G401 (cell line): ENCODE data around the gene TPX2. TPM values are rescaled to one million over a fixed set of nuclear protein-coding genes. Genes with fewer than 3 reads are reported as not detected.
"Not testable (repeated sequence)": the region's sequence is repeated elsewhere in the genome, so short reads cannot be mapped to it uniquely, and the experiment has no call there.

Experiments used
- DNase-seq: peaks from one replicate; pipeline ENCODE4 v3.0.0-alpha.2; 2015; ENCODE audit warnings: low spot score
- in situ Hi-C: cut with HindIII; loops from 2 replicates; pipeline ENCODE4 v1.10.0; 2016; ENCODE audit warnings: low sequenced_read_pairs, mixed read lengths
- total RNA-seq: library from RNA; depleted of rRNA; stranded (reverse); fragments of >200 nt; shearing (Covaris generic); gene quantifications from 2 replicates; pipeline ENCODE4 v1.2.3, GENCODE V29; 2014

The TPX2 gene
- total RNA-seq, 1 experiment from 2014 or later = 155 TPM

DNA sequence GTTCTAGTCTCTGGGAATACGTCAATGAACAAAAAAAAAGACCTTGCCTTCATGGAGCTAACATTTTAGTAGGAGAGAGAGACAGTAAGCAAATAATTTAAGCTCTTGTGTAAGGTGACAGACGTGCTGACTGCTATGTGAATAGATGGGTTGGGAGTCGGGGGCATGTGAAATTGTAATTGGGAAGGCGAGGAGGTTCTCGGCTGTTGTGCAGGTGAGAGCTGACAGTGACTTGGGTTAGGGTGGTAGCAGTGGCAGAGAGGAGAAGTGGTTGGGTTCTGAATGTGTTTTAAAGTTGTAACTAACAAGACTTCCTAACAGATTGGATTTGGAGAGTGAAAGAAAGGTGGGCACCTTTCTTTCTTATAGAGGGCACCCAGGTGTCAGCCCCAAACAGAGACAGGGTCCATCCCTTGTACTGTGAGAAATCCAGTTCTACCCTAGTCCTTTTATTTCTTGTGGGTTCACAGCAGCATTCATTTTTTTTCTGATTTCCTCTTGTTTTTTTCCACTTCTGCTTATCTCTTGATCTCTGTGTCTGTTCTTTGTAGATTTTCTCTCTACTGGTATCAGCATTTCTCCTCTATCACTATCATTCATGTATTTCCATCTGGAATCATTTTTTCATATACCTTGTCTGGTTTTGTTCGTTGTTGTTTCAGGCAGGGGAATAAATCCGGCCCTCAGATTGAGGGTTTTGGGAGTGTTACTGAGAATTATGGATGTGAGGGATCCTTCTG, 64.6 kb downstream of the TPX2 start:
- in situ Hi-C loops = no loop called here
- DNase-seq = no peak

- no peak for DNase-seq
- in situ Hi-C loops = no loop called here
Measured at GRCh38 chr20:31806564-31807355, 67.7 kb downstream of the TPX2 start.

GRCh38 chr20:31808481-31808880, 69.4 kb downstream of the TPX2 start:
- in situ Hi-C loops = no loop called here
- no peak for DNase-seq

GRCh38 chr20:31809661-31810060, 70.6 kb downstream of the TPX2 start:
- DNase-seq = no peak
- in situ Hi-C loops = no loop called here

DNA sequence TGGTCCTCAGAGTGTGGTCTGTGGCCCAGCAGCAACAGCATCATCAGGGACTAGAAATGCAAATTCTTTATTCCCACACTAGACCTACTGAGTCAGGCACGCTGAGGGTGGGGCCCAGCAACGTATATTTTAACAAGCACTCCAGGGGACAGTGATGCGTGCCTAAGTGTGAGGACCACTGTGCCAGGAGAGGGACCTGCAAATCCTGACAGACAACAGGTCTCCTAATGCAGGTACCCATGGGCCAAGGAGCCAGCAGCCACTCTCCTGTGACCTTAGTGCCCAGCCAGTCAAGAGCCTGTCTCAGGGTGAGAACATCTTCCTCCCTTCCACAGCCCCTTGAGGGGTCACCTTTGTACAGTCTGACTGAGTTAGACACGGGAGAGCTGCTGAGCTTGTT, 72.1 kb downstream of the TPX2 start:
- DNase-seq = no peak
- in situ Hi-C loops = no loop called here

- in situ Hi-C loops = no loop called here
- DNase-seq = no peak
Measured at GRCh38 chr20:31811796-31812728, 73.0 kb downstream of the TPX2 start.

DNA sequence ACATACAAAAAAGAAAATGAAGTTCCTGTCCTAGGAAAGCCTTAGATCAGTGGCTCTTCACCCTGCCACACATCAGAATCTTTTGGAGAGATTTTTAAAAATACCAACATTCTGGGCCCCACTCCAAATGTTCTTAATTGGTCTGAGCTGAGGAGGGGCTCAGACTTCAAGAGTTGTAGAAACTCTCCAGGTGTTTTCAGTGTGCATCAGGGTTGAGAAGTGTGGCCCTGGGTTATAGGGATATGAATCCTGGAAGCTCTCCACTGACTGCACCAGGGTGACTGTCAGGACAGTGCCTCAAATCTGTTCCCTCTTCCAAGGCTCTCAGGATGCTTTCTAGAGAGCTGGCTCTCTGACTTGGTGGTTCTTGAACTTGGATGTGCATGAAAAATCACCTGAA, 74.5 kb downstream of the TPX2 start:
- no peak for DNase-seq
- in situ Hi-C loops = no loop called here

DNA sequence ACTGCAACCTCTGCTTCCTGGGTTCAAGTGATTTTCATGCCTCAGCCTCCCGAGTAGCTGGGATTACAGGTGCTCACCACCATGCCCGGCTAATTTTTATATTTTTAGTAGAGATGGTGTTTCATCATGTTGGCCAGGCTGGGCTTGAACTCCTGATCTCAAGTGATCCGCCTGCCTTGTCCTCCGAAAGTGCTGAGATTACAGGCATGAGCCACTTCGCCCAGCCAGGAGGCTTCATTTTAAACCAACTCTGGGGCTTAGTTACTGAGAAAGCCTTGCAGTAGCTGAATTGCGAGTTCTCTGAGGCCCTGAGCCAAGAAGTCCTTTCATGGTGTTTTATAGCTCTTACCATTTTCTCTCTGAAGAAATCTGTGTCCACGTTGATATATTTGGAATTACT, 75.1 kb downstream of the TPX2 start:
- DNase-seq, in situ Hi-C loops: not testable (repeated sequence)

GRCh38 chr20:31815408-31816188, 76.5 kb downstream of the TPX2 start:
- in situ Hi-C loops = no loop called here
- peak; percentile 39 for DNase-seq

DNA sequence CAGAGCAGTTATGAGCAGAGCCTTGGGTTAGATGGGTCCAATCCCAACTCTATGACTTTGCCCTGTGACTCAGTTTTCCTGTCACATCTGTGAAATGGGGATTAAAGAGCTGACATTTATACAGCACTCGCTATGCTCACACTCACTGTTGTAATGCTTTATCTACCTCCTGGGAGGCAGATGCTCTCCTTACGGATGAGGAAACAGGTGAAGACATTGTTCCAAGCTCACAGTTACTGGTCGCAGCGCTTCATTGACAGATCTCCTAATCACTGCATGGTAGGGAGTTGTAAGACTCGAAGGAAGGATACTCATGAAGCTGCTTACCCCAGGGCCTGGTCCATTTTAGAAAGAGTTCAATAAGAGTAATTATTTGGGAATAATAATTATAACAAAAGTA, 77.1 kb downstream of the TPX2 start:
- in situ Hi-C loops = no loop called here
- peak; percentile 69 for DNase-seq

DNA sequence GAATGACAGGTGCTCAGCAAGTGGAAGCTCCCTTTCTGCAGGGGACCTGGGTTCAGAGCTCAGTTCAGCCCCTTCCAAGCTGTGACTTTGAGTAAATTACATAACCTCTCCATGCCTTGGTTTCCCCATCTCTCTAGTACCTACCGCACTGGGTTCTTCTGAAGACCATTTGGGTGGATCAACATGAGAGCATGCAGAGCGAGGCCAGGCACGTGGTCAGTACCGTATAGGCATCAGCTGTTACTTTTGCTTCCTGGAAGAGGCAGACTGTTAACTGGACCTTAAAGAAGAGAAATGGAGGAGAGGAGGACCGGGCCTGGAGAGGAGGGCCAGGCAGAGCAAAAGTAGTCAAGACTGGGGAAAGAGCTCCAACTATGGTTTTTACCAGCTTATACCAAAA, 78.4 kb downstream of the TPX2 start:
- no peak for DNase-seq
- in situ Hi-C loops = no loop called here

DNA sequence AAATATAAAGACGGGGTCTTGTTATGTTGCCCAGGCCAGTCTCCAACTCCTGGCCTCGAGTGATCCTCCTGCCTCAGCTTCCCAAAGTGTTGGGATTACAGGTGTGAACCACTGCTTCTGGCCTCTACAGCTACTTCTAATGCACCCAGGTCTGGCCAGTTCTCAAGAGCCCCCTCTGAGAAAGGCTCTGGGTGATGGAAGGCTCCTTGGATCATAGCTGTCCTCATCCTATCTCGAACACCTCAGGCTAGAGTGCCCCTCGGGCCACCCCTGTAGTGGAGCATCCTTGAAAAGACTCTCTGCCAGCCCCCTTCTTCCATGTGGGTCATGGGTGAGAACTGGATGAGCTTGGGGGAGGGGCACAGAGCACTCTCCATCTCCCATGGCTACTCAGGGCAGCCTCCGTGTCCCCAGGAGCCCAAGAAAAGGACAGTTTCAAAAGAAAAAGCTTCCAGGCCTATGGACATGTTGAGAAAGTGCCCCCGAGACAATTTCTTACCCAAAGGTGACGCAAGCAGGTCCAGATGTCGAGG, 79.4 kb downstream of the TPX2 start:
- no peak for DNase-seq
- in situ Hi-C loops = no loop called here

GRCh38 chr20:31819083-31819784, 80.1 kb downstream of the TPX2 start, which contains the start of gene MYLK2:
TSS of gene MYLK2 (plus strand) at chr20:31819356. CDS start at chr20:31819581, 225 bp downstream.
- DNase-seq = no peak
- in situ Hi-C loops = no loop called here

GRCh38 chr20:31820228-31820627, 81.1 kb downstream of the TPX2 start:
- in situ Hi-C loops = no loop called here
- no peak for DNase-seq

DNA sequence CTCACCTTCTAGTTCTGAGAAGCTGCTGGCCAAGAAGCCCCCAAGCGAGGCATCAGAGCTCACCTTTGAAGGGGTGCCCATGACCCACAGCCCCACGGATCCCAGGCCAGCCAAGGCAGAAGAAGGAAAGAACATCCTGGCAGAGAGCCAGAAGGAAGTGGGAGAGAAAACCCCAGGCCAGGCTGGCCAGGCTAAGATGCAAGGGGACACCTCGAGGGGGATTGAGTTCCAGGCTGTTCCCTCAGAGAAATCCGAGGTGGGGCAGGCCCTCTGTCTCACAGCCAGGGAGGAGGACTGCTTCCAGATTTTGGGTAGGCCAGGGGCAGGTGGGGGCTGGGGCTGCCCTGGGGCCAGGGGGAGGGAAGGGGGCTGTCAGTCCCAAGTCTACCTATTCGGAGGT, 82.3 kb downstream of the TPX2 start:
- DNase-seq = no peak
- in situ Hi-C loops = no loop called here

- peak; percentile 80 for DNase-seq
- in situ Hi-C loops = no loop called here
Measured at GRCh38 chr20:31822421-31823330, 83.6 kb downstream of the TPX2 start.
